ENCODE data around the gene SCARB1. TPM values are rescaled to one million over a fixed set of nuclear protein-coding genes. Genes with fewer than 3 reads are reported as not detected.

Gene SCARB1
- total RNA-seq, 1 donor from 2014 or later, result 17.9 TPM

GRCh38 chr12:124813782-124814181 is 49.9 kb downstream of the SCARB1 start:
- no peak overlapping the region for H3K27ac Mint-ChIP-seq
- no peak for DNase-seq (ENCODE audit: low spot score)
- H3K4me3 Mint-ChIP-seq, result no peak overlapping the region
- H3K27me3 Mint-ChIP-seq (ENCODE audit: insufficient read depth), result no peaks in the 10 kb centered on the region
- no peaks in the 10 kb centered on the region for H3K9me3 Mint-ChIP-seq
- intact Hi-C loops (cut with micrococcal nuclease), result no loop called here
- H3K4me1 Mint-ChIP-seq (ENCODE audit: low read depth), result no peaks in the 10 kb centered on the region
- H3K36me3 Mint-ChIP-seq (ENCODE audit: low read depth), result no peaks in the 10 kb centered on the region

- DNase-seq (ENCODE audit: low spot score), result no peak
- intact Hi-C loops (cut with micrococcal nuclease), result no loop called here
- Mint-ChIP-seq H3K27ac (no peak overlapping the region), H3K4me1 (ENCODE audit: low read depth) (no peaks in the 10 kb centered on the region), H3K4me3 (no peak overlapping the region), H3K27me3 (ENCODE audit: insufficient read depth) (no peaks in the 10 kb centered on the region), H3K36me3 (ENCODE audit: low read depth) (no peaks in the 10 kb centered on the region), H3K9me3 (no peaks in the 10 kb centered on the region)
Observed at GRCh38 chr12:124812979-124813378, 50.7 kb downstream of the SCARB1 start.

GRCh38 chr12:124812356-124812755 is 51.3 kb downstream of the SCARB1 start:
- intact Hi-C loops (cut with micrococcal nuclease), result no loop called here
- Mint-ChIP-seq H3K4me3 (no peak overlapping the region), H3K27me3 (ENCODE audit: insufficient read depth) (no peaks in the 10 kb centered on the region), H3K27ac (no peak overlapping the region), H3K9me3 (no peaks in the 10 kb centered on the region), H3K36me3 (ENCODE audit: low read depth) (no peaks in the 10 kb centered on the region), H3K4me1 (ENCODE audit: low read depth) (no peaks in the 10 kb centered on the region)
- no peak for DNase-seq (ENCODE audit: low spot score)

GRCh38 chr12:124811633-124812032 is 52.0 kb downstream of the SCARB1 start:
- no peak for DNase-seq (ENCODE audit: low spot score)
- Mint-ChIP-seq H3K4me3 (no peak overlapping the region), H3K36me3 (ENCODE audit: low read depth) (peaks cover 2% of the 10 kb centered on the region), H3K27me3 (ENCODE audit: insufficient read depth) (no peaks in the 10 kb centered on the region), H3K9me3 (no peaks in the 10 kb centered on the region), H3K4me1 (ENCODE audit: low read depth) (no peaks in the 10 kb centered on the region), H3K27ac (no peak overlapping the region)
- intact Hi-C loops (cut with micrococcal nuclease), result no loop called here

- no peak overlapping the region for H3K4me3 Mint-ChIP-seq
- intact Hi-C loops (cut with micrococcal nuclease), result no loop called here
- no peak overlapping the region for H3K27ac Mint-ChIP-seq
- no peaks in the 10 kb centered on the region for H3K27me3 Mint-ChIP-seq (ENCODE audit: insufficient read depth)
- DNase-seq (ENCODE audit: low spot score), result no peak
- H3K4me1 Mint-ChIP-seq (ENCODE audit: low read depth), result no peaks in the 10 kb centered on the region
- H3K36me3 Mint-ChIP-seq (ENCODE audit: low read depth), result peaks cover 2% of the 10 kb centered on the region
- no peaks in the 10 kb centered on the region for H3K9me3 Mint-ChIP-seq
Observed at GRCh38 chr12:124809878-124810277, 53.8 kb downstream of the SCARB1 start.

GRCh38 chr12:124809391-124809790 is 54.3 kb downstream of the SCARB1 start:
- no peak for DNase-seq (ENCODE audit: low spot score)
- intact Hi-C loops (cut with micrococcal nuclease), result no loop called here
- Mint-ChIP-seq H3K4me3 (no peak overlapping the region), H3K36me3 (ENCODE audit: low read depth) (peaks cover 2% of the 10 kb centered on the region), H3K9me3 (no peaks in the 10 kb centered on the region), H3K4me1 (ENCODE audit: low read depth) (no peaks in the 10 kb centered on the region), H3K27ac (no peak overlapping the region), H3K27me3 (ENCODE audit: insufficient read depth) (no peaks in the 10 kb centered on the region)

GRCh38 chr12:124808272-124808671 is 55.4 kb downstream of the SCARB1 start:
- H3K27me3 Mint-ChIP-seq (ENCODE audit: insufficient read depth), result no peaks in the 10 kb centered on the region
- H3K4me1 Mint-ChIP-seq (ENCODE audit: low read depth), result no peaks in the 10 kb centered on the region
- peaks cover 2% of the 10 kb centered on the region for H3K36me3 Mint-ChIP-seq (ENCODE audit: low read depth)
- no peak overlapping the region for H3K27ac Mint-ChIP-seq
- H3K9me3 Mint-ChIP-seq, result no peaks in the 10 kb centered on the region
- H3K4me3 Mint-ChIP-seq, result no peak overlapping the region
- DNase-seq (ENCODE audit: low spot score), result no peak
- intact Hi-C loops (cut with micrococcal nuclease), result no loop called here

DNA sequence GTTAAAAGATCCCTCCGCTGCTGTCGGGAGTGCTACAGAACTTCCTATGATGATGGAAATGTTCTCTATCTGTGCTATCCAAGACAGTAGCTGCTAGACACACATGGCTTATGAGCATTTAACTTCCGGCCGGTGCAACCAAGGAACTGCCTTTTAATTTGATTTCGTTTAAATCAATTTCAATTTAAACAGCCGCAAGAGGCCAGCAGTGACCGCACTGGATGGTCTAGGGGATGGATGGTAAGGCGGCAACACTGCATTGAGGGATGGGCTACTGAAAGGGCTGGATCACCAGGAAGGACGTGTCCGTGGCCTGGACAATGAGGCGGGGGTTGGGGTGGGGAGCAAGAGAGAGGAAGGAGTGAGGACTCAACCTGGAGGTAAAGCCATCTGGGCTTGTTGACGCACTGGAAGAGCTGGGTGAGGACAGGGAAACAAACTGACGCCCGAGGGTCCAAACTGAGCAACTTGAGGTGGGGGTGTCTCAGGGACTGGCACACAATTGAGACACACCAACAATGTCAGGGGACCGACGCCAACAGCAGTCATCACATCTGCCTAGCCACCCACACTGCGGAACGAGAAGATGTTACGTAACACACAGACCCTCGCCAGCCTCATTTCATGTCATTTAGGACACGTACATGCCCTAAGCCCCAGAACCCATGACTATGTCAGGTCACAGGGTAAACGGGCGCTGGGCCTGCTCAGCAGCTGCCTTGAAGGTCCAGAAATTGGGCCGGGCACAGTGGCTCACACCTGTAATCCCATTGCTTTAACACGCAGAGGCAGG is 57.6 kb downstream of the SCARB1 start:
- no peaks in the 10 kb centered on the region for H3K4me1 Mint-ChIP-seq (ENCODE audit: low read depth)
- no peaks in the 10 kb centered on the region for H3K27me3 Mint-ChIP-seq (ENCODE audit: insufficient read depth)
- DNase-seq (ENCODE audit: low spot score), result no peak
- intact Hi-C loops (cut with micrococcal nuclease), result no loop called here
- H3K27ac Mint-ChIP-seq, result no peak overlapping the region
- H3K36me3 Mint-ChIP-seq (ENCODE audit: low read depth), result peaks cover 2% of the 10 kb centered on the region
- H3K4me3 Mint-ChIP-seq, result no peak overlapping the region
- no peaks in the 10 kb centered on the region for H3K9me3 Mint-ChIP-seq

DNA sequence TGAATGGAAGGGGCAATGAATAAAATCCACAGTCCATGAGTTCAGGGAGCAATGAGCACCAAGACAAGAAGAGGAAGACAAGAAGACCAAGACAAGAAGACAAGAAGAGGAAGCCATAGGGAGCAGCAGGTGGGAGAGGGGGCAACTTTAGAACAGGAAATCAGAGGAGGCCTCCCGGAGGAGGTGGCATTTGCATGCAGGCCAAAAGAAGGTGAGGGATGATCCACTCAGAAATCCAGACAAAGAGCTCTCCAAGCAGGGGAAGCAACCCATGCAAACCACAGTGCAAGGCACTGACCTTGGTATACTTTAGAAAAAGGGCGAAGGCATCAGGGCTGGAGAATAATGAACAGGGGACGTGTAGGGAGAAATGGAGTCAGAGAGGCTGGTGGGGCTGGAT is 58.6 kb downstream of the SCARB1 start:
- Mint-ChIP-seq H3K9me3 (no peaks in the 10 kb centered on the region), H3K36me3 (ENCODE audit: low read depth) (peaks cover 2% of the 10 kb centered on the region), H3K27me3 (ENCODE audit: insufficient read depth) (no peaks in the 10 kb centered on the region), H3K27ac (no peak overlapping the region), H3K4me1 (ENCODE audit: low read depth) (no peaks in the 10 kb centered on the region), H3K4me3 (no peak overlapping the region)
- intact Hi-C loops (cut with micrococcal nuclease), result no loop called here
- no peak for DNase-seq (ENCODE audit: low spot score)

GRCh38 chr12:124804011-124804621 is 59.5 kb downstream of the SCARB1 start:
- peaks cover 2% of the 10 kb centered on the region for H3K36me3 Mint-ChIP-seq (ENCODE audit: low read depth)
- no peak overlapping the region for H3K27ac Mint-ChIP-seq
- no peak overlapping the region for H3K4me3 Mint-ChIP-seq
- no peaks in the 10 kb centered on the region for H3K27me3 Mint-ChIP-seq (ENCODE audit: insufficient read depth)
- DNase-seq (ENCODE audit: low spot score), result no peak
- intact Hi-C loops (cut with micrococcal nuclease), result no loop called here
- H3K9me3 Mint-ChIP-seq, result no peaks in the 10 kb centered on the region
- H3K4me1 Mint-ChIP-seq (ENCODE audit: low read depth), result no peaks in the 10 kb centered on the region

DNA sequence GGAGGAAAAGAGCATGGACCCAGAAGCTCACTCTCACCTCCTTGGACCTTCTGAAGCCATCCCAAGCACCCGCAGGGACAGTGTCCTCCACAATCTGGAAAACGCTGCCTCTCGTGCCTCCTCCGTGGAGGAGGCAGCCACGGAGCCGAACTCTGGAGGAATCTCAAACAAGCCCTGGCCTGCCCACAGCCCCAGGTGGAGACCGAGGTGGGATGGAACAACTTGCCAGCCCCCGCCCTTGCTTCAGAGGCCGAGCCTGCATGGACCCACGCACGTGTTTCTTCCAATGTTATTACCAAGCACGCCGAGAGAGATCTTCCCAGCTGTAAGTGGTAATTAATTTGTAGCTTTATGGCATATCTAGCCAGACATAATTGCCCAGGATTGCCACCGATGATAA is 61.3 kb downstream of the SCARB1 start:
- intact Hi-C loops (cut with micrococcal nuclease), result no loop called here
- no peaks in the 10 kb centered on the region for H3K27me3 Mint-ChIP-seq (ENCODE audit: insufficient read depth)
- no peak overlapping the region for H3K4me3 Mint-ChIP-seq
- H3K4me1 Mint-ChIP-seq (ENCODE audit: low read depth), result no peaks in the 10 kb centered on the region
- no peaks in the 10 kb centered on the region for H3K9me3 Mint-ChIP-seq
- no peak overlapping the region for H3K27ac Mint-ChIP-seq
- peaks cover 2% of the 10 kb centered on the region for H3K36me3 Mint-ChIP-seq (ENCODE audit: low read depth)
- no peak for DNase-seq (ENCODE audit: low spot score)

DNA sequence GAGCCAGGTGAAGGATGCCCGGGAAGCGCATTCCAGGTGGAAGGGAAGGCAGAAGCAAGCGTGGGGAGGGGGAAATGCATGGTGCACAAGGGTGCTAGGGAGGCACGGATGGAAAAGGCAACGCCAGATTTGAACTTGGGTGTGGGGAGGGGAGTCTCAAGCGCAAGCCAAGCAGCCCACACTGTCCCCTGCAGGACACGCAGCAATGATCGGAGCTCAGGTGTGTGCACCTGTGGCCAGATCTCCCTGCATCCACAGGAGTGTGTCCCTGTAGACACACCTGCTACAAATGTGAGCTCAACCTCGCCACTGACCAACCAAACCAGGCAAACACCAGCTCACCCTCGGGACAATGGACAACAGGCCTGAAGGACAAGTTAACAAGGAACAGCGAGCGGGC is 63.2 kb downstream of the SCARB1 start:
- H3K4me3 Mint-ChIP-seq, result no peak overlapping the region
- peaks cover 15% of the 10 kb centered on the region for H3K4me1 Mint-ChIP-seq (ENCODE audit: low read depth)
- intact Hi-C loops (cut with micrococcal nuclease), result no loop called here
- no peaks in the 10 kb centered on the region for H3K9me3 Mint-ChIP-seq
- H3K36me3 Mint-ChIP-seq (ENCODE audit: low read depth), result no peaks in the 10 kb centered on the region
- DNase-seq (ENCODE audit: low spot score), result no peak
- H3K27me3 Mint-ChIP-seq (ENCODE audit: insufficient read depth), result no peaks in the 10 kb centered on the region
- no peak overlapping the region for H3K27ac Mint-ChIP-seq

- Mint-ChIP-seq H3K27me3 (ENCODE audit: insufficient read depth) (no peaks in the 10 kb centered on the region), H3K36me3 (ENCODE audit: low read depth) (no peaks in the 10 kb centered on the region), H3K27ac (no peak overlapping the region), H3K9me3 (no peaks in the 10 kb centered on the region), H3K4me1 (ENCODE audit: low read depth) (peaks cover 18% of the 10 kb centered on the region), H3K4me3 (no peak overlapping the region)
- intact Hi-C loops (cut with micrococcal nuclease), result no loop called here
- no peak for DNase-seq (ENCODE audit: low spot score)
Observed at GRCh38 chr12:124797321-124797720, 66.3 kb downstream of the SCARB1 start.

Measured in activated T-helper 1 cell treated with anti-CD3 and anti-CD28 coated beads, Interleukin-12 subunit alpha, Interleukin-12 subunit beta, Interleukin-2, Interleukin-4 antibody, amounts not matched to agents 30 ng/mL and 10 ng/mL and 1 ng/mL, durations not matched to agents 14 hours and 24 hours and 36 hours (primary cell).